ENCODE measurements around the gene NR3C2.

NR3C2 gene

DNA sequence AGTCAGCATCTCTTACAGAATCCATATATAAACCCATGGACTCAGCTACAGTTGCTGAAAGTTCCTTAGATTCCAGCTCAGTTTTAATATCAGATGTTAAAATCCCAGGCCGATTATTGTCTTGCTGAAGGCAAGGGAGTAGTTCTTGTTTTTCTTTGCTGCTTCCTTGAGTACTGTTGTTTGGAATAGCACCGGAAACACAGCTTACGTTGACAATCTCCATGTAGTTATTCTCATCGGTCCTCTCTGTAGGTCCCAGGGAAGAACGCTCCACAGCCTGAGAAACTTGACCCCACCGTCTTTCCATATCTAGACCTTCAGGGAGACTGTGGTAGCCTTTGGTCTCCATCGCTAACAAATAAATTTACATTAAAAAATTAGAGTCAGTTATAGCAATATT, 5.7 kb downstream of the NR3C2 start:
- no peak overlapping the region for H3K27ac ChIP-seq (ENCODE audit: poor library complexity, severe bottlenecking)
- DNase-seq (ENCODE audit: low spot score) (no peak), ATAC-seq (ENCODE audit: low read depth) (no peak)
- TF ChIP-seq, protein P1, sequence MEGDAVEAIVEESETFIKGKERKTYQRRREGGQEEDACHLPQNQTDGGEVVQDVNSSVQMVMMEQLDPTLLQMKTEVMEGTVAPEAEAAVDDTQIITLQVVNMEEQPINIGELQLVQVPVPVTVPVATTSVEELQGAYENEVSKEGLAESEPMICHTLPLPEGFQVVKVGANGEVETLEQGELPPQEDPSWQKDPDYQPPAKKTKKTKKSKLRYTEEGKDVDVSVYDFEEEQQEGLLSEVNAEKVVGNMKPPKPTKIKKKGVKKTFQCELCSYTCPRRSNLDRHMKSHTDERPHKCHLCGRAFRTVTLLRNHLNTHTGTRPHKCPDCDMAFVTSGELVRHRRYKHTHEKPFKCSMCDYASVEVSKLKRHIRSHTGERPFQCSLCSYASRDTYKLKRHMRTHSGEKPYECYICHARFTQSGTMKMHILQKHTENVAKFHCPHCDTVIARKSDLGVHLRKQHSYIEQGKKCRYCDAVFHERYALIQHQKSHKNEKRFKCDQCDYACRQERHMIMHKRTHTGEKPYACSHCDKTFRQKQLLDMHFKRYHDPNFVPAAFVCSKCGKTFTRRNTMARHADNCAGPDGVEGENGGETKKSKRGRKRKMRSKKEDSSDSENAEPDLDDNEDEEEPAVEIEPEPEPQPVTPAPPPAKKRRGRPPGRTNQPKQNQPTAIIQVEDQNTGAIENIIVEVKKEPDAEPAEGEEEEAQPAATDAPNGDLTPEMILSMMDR (IDR thresholded peaks at IDR 0.05; ENCODE audit: poor library complexity, severe bottlenecking): no peak
- H3K9me3 ChIP-seq (ENCODE audit: severe bottlenecking): no peaks in the 10 kb centered on the region
- H3K4me3 ChIP-seq (ENCODE audit: severe bottlenecking): no peak overlapping the region
- peaks cover 19% of the 10 kb centered on the region for H3K27me3 ChIP-seq (ENCODE audit: insufficient read depth, poor library complexity, severe bottlenecking)
- H3K36me3 ChIP-seq (ENCODE audit: low read depth): no peaks in the 10 kb centered on the region
- no peaks in the 10 kb centered on the region for H3K4me1 ChIP-seq (ENCODE audit: insufficient read depth, poor library complexity, severe bottlenecking)

DNA sequence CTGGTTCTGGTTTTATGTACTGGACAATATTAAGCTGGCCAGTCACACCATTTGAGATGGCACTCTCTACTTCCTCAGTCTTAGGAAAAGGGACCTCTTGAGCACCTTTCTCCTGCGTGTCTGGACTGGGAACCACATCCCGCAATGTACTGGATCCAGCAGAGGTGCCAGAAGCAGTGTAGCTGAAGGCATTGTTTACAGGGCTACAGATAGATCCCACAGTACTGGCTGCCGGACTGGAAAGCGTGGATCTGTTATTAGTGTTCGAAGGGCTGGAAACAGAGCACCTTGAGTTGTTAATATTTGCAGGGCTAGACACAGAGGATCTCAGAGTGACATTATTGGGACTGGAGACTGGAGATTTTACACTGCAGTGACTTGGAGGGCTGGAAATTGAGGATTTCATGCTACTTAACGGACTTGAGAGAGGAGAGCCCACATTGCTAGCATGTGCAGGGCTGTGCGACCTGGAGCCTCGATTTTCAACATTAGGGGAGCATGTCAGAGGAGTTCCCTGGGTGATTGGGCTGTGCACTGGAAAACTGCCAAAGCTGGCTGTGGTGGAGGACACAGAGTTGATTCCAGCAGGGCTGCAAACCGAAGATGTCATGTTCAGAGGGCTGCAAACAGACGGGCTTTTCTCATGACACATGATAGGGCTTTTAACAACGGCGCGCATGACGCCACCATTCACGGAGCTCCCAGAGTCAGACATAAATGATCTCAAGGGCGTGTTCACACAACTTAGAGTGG, 6.4 kb downstream of the NR3C2 start:
- Histone ChIP-seq H3K27me3 (ENCODE audit: insufficient read depth, poor library complexity, severe bottlenecking) (peaks cover 12% of the 10 kb centered on the region), H3K4me1 (ENCODE audit: insufficient read depth, poor library complexity, severe bottlenecking) (no peaks in the 10 kb centered on the region), H3K4me3 (ENCODE audit: severe bottlenecking) (no peak overlapping the region), H3K9me3 (ENCODE audit: severe bottlenecking) (no peaks in the 10 kb centered on the region), H3K27ac (ENCODE audit: poor library complexity, severe bottlenecking) (no peak overlapping the region), H3K36me3 (ENCODE audit: low read depth) (no peaks in the 10 kb centered on the region)
- ATAC-seq (ENCODE audit: low read depth) (no peak), DNase-seq (ENCODE audit: low spot score) (no peak)
- TF ChIP-seq, protein P1 (IDR thresholded peaks at IDR 0.05; ENCODE audit: poor library complexity, severe bottlenecking): no peak

DNA sequence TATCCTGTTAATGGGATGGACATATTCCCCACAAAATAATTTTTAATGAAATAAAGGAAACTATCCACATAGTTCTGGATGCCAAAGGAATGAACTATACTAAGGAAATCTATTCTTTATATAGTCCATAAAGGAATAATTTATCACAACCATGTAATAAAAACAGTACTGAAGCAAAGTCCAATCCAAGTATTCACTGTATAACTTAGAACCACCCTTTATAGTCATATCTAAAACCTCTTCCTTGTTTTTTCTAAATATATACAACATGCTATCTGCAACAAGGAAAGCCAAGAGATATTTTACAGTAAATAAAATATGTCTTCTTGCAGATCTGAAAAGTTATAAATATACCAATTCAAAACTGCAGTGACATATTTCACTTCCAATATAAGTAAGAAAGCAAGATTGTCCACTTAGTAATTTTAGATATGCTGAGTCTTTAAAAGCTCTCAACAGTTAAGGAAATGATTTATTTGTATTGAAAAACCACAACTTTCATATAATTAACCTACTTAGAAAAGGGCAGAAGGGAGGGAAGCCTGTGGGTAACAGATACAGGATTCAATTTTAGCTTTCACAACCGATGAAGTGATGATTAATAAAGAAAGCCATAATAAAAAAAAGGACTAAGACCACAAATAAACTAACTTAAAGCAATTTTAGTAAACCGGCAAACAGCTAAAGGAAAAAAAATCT, 8.0 kb downstream of the NR3C2 start:
- no peaks in the 10 kb centered on the region for H3K4me1 ChIP-seq (ENCODE audit: insufficient read depth, poor library complexity, severe bottlenecking)
- H3K4me3 ChIP-seq (ENCODE audit: severe bottlenecking): no peak overlapping the region
- no peaks in the 10 kb centered on the region for H3K9me3 ChIP-seq (ENCODE audit: severe bottlenecking)
- no peak overlapping the region for H3K27ac ChIP-seq (ENCODE audit: poor library complexity, severe bottlenecking)
- no peak for DNase-seq (ENCODE audit: low spot score)
- H3K27me3 ChIP-seq (ENCODE audit: insufficient read depth, poor library complexity, severe bottlenecking): peaks cover 3% of the 10 kb centered on the region
- TF ChIP-seq, protein P1 (IDR thresholded peaks at IDR 0.05; ENCODE audit: poor library complexity, severe bottlenecking): no peak
- no peak for ATAC-seq (ENCODE audit: low read depth)
- H3K36me3 ChIP-seq (ENCODE audit: low read depth): no peaks in the 10 kb centered on the region

DNA sequence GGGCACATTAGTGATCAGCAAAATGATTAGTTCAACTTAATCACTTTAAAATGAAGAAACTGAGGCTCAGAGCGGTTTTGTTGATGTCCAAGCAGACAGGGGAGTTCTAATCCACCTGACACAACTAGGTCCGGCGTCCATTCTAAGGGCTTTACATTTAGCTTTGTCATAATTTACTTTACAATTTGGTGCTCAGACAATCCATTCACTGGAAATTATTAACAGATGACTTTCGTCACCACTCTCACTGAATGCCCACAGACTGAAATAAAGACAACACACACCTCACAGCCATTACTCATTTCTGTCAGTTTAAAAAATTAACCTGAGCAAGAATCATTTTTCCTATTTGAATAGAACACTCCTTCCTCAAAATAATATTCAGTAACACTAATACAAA, 10.8 kb downstream of the NR3C2 start:
- H3K9me3 ChIP-seq (ENCODE audit: severe bottlenecking): no peaks in the 10 kb centered on the region
- no peak for ATAC-seq (ENCODE audit: low read depth)
- H3K4me3 ChIP-seq (ENCODE audit: severe bottlenecking): no peak overlapping the region
- H3K27me3 ChIP-seq (ENCODE audit: insufficient read depth, poor library complexity, severe bottlenecking): peaks cover 3% of the 10 kb centered on the region
- no peaks in the 10 kb centered on the region for H3K36me3 ChIP-seq (ENCODE audit: low read depth)
- TF ChIP-seq, protein P1 (IDR thresholded peaks at IDR 0.05; ENCODE audit: poor library complexity, severe bottlenecking): no peak
- H3K27ac ChIP-seq (ENCODE audit: poor library complexity, severe bottlenecking): no peak overlapping the region
- H3K4me1 ChIP-seq (ENCODE audit: insufficient read depth, poor library complexity, severe bottlenecking): no peaks in the 10 kb centered on the region
- DNase-seq (ENCODE audit: low spot score): no peak

DNA sequence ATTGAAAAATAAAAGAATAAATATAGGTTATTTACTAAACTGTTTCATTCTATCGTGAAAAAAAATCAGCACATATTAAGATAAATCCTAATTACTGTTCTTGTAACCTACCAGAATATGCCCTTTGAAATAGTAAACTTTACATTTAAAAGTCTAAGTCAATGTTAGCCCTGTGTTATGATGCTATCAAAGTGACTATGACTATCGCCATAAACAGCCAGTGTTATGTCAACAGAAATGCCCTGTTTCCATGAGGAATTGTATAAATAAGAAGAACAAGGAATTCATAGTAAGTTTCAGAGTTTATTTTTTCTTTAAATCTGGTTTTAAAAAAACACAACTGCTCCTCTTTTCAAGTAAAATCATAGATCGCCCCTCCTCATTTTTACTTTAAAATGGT, 11.4 kb downstream of the NR3C2 start:
- Histone ChIP-seq H3K27me3 (ENCODE audit: insufficient read depth, poor library complexity, severe bottlenecking) (peaks cover 3% of the 10 kb centered on the region), H3K36me3 (ENCODE audit: low read depth) (no peaks in the 10 kb centered on the region), H3K4me3 (ENCODE audit: severe bottlenecking) (no peak overlapping the region), H3K27ac (ENCODE audit: poor library complexity, severe bottlenecking) (no peak overlapping the region), H3K9me3 (ENCODE audit: severe bottlenecking) (no peaks in the 10 kb centered on the region), H3K4me1 (ENCODE audit: insufficient read depth, poor library complexity, severe bottlenecking) (no peaks in the 10 kb centered on the region)
- TF ChIP-seq, protein P1 (IDR thresholded peaks at IDR 0.05; ENCODE audit: poor library complexity, severe bottlenecking): no peak
- no peak for ATAC-seq (ENCODE audit: low read depth)
- no peak for DNase-seq (ENCODE audit: low spot score)
